GM18519 (cell line): Measurements from ENCODE around the gene AQR.

ENCODE experiments used
- ATAC-seq: cut with Tn5 transposase; IDR thresholded peaks from one replicate; pipeline ENCODE4 v1.9.1; 2021; ENCODE audit warnings: mild to moderate bottlenecking, moderate library complexity; ENCODE audit not compliant: unreplicated experiment, low FRiP score

AQR gene

DNA sequence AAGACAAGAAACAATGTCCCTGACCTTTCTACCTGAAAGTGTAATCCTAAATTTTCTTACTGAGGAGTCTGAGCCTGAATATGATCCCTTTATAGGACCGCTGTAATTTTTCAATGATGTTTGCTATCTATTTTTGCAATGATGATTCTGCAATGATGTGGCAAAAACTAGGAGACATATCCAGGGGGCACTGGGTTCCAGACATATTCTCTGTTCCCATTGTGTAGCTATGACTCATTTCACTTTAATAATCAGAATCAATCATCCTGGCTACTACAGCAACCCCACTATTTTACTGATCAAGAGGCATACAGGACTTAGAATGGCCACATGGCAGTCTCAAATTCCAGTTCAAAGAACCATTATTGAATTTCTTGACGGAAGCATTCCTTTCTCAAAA lies 85.9 kb downstream of the AQR start:
- no peak for ATAC-seq

GRCh38 chr15:34883042-34883441 lies 86.5 kb downstream of the AQR start:
- no peak for ATAC-seq

DNA sequence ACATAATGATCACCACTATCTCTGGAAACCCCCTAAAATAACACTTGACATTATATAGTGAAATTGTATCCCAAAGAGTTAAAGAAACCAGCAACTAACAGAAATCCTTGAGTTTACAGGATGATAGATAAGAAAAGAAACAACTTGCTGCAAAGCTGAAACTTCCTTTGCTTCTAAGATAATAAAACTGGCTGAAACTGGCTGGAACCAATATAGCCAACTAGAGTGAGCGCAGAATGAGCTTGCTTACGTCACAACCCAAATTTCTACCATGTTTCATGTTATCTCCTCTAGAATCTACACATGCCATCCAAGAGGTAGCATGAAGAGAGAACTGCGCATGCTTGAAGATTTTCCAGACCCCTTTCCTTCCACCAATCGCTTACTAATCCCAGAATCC lies 90.4 kb downstream of the AQR start:
- no peak for ATAC-seq

- no peak for ATAC-seq
Measured at GRCh38 chr15:34876640-34877039, 92.9 kb downstream of the AQR start.

GRCh38 chr15:34869110-34869509 lies 100.4 kb downstream of the AQR start:
- ATAC-seq = no peak

DNA sequence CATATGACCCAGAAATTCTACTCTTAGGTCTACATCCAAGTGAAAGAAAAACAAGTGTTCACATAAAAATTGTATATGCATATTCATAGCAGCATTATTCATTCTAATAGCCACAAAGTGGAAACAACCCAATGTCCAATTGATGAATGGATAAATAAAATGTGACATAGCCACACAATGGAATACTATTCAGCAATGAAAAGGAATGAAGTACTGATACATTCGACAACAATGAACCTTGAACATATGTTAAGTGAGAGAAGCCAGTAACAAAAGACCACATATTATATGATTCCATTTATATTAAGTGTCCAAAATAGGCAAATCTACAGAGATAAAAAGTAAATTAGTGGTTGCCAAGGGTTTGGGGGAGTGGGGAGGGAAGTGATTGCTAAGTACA lies 104.0 kb downstream of the AQR start:
- no peak for ATAC-seq

DNA sequence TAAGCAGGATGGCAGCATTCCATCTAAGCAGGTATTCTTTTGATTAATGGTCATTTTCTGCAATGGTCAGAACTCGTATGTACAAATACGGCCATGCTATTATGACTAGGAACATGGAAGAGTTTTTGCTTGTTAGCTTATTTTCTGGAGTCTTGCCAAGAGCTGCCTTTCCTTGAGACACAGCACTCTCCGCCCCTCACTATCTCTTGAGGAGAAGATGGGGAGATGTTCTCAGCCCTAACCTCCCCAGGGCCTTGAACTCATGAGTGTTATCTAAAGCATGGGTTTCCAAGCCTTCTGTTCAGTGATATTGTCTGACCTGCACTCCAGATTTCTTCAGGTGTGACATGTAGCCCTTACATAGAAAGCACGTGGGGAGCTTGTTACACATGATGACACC lies 108.3 kb downstream of the AQR start:
- no peak for ATAC-seq

GRCh38 chr15:34855893-34856292 lies 113.6 kb downstream of the AQR start:
- ATAC-seq = no peak

DNA sequence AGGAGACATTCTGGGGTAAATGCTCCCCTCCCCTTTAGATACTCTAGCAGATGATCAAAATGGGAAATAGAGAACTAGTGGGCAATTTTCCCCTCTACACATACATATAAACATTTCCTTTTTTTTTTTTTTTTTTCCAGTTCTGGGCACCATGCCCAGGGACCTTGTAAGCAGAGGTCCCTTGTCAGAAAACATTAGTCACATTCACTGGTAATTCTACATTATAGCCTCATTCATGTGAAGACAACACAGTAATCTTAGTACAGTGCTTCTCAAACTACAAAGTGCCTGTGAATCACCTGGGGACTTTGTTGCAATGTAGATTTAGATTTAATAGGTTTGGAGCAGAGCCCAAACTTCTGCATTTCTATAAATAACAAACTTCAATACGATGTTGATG lies 114.1 kb downstream of the AQR start:
- ATAC-seq = no peak

GRCh38 chr15:34854232-34854631 lies 115.3 kb downstream of the AQR start:
- no peak for ATAC-seq

- no peak for ATAC-seq
Measured at GRCh38 chr15:34853001-34853758, 116.4 kb downstream of the AQR start.

- no peak for ATAC-seq
Measured at GRCh38 chr15:34851751-34852150, 117.8 kb downstream of the AQR start.

DNA sequence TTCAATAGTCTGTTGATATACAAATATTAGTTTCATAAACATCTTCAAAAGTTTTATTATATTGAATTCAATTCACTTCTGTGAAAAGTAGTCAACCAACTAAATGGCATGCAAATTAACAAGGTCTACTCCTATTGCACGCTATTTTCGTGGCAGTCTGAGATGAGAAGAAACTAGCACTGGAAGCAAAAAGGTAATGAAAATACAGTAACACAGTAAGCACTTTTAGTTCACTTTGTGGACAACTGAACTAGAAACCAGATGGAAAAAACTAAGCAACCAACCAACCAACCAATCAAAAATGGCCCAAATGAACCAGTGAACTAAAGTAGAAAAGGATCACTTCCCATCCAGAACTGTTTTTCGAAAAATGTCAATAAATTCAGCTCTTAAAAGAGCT lies 118.5 kb downstream of the AQR start:
- no peak for ATAC-seq

- no peak for ATAC-seq
Measured at GRCh38 chr15:34850121-34850520, 119.4 kb downstream of the AQR start.

DNA sequence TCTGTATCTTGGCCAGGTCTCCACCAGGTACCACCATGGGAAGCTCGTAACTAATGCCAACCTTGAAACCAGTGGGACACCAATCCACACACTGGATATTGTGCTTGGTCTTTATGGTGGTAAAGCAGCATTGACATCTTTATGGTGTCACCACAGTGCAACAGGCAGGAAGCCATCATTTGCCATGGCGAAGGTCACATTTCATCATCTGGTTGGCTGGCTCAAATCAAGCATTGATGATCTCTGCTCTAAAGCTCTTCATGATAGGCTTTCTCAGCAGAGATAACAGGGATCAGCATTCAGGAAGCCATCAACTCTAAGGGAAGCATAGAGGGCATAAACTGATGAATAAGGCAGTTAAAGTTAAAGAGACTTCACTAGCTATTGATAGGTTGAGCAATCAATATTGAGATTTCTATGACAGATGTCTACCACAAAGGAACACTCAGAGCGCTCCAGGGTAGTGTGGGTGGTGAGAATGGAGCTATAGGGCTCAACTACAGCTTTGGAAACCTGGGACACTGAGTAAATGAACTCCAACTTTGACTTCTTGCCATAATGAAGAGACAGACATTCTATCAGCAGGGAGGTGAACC lies 120.1 kb downstream of the AQR start:
- no peak for ATAC-seq

DNA sequence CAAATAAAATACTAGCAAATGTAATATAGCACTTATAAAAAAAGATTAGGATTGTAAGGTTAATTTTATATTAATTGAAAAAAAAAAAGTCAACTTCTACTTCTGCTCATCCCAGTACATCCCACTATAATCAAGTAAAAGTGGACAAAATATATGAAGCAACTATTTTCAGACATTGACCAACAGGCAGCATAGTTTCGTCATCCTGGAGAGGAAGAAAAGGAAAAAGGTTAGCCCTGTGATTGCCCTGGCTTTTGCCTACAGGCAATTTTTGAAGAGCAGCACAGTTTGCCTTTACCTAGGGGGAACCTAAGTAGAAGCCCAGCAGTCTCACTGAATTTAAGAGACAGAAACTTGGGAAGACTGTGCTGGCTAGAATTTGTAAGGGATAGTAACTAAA lies 121.9 kb downstream of the AQR start:
- no peak for ATAC-seq

DNA sequence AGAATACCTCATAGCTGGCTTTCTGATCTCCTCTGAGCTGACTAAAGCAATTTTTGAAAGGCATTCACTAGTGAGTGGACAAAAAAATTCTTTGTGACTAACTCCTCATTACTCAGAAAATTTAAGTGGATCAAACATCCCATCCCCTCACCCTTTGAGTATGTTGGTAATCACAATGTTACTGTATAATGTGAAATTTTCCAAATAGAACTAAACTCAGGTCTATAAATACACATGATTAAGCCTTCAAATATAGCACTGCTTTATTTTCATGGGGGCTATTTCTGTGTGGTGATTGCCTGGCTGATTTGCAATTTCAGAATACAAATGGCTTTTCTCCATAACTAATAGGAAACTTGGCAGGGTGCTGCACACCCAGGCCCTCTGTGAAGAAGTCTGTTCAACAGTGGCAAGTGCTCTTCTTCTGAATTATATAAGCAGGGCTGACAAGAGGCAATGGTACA lies 128.2 kb downstream of the AQR start:
- no peak for ATAC-seq

DNA sequence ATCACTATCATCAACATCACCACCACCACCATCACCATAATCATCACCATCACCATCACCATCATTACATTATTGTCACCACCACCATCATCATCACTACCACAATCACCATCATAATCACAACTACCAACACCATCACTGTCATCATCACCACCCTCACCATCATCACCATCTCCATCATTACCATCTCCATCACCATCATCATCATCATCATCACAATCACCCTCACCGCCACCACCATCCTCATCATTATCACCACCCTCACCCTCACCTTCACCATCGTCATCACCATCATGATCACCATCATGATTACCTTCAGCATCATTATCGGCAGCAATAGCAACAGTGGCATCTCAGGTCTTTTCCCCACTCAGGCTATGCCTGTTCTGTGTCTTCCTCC lies 131.3 kb downstream of the AQR start:
- no peak for ATAC-seq

- ATAC-seq = no peak
Measured at GRCh38 chr15:34837246-34838016, 132.1 kb downstream of the AQR start.

DNA sequence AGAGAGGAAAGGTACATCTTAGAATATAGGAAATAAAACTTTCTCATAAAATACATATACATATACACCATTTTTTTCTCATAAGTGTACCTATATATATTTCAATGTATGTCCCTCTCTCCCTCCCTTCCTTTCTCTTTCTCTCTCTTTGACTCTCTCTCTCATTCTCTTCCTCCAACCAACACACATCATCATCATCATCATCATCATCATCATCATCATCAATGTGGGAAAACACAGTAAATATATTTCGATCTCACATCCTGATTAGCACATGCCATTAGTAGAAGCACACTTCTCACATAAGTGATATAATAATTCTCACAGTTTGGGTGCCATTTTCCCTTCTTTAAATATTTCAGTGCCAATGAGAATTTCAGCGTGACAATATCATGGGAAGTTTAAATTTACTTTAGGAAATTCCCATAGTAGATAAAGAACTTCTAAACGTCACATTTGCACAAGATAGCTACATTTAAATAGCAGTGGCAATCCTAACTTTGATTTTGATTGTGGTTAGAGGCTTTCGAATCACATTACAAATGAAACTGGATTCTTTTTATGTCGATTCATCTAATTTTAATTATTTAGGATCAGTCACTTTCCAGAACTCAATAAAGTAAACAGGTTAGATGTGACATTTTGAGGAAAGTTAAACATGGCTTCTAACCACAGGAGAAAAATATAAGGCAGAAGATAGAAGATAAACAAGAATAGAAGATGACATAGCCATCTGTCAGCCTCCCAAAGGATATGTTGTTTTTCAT lies 141.2 kb downstream of the AQR start:
- ATAC-seq = no peak

DNA sequence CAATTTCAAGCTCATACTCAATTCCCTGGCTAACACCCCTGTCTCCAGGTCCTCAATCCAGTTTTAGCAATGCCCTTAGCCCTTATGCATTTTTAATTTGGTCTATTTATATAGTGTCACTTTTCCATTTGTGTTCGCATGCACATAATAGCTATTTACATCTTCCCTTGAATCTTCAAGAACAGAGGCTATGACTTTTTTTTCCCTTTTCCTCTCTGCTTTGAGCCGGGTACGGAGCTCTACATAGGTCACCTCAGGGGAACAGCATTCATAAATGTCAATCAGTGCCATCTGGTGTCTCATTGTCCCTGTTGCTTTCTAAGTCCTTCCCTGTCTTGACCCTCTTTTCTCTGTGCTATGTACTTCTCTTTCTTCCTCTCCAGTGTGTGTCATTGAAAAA lies 147.7 kb downstream of the AQR start:
- no peak for ATAC-seq
